Astrocyte of the cerebellum (primary cell): Measurements from ENCODE around the gene PDE4D.

Experiments
- DNase-seq: peaks from one replicate; pipeline ENCODE4 v3.0.0-alpha.2; 2011; ENCODE audit warnings: low read depth
- H3K4me3 ChIP-seq: 2 replicates; pipeline ENCODE4 v1.5.1; 2011; ENCODE audit warnings: mild to moderate bottlenecking, low read depth, low read length, moderate library complexity
- CTCF ChIP-seq: IDR thresholded peaks from 2 replicates; pipeline ENCODE4 v1.5.1; 2012; ENCODE audit warnings: low read length, low read depth, moderate library complexity, mild to moderate bottlenecking; ENCODE audit errors: missing control alignments
- in situ Hi-C: cut with HindIII; loops from 2 replicates; pipeline ENCODE4 v1.10.0; 2017; ENCODE audit warnings: low sequenced_read_pairs

PDE4D gene

DNA sequence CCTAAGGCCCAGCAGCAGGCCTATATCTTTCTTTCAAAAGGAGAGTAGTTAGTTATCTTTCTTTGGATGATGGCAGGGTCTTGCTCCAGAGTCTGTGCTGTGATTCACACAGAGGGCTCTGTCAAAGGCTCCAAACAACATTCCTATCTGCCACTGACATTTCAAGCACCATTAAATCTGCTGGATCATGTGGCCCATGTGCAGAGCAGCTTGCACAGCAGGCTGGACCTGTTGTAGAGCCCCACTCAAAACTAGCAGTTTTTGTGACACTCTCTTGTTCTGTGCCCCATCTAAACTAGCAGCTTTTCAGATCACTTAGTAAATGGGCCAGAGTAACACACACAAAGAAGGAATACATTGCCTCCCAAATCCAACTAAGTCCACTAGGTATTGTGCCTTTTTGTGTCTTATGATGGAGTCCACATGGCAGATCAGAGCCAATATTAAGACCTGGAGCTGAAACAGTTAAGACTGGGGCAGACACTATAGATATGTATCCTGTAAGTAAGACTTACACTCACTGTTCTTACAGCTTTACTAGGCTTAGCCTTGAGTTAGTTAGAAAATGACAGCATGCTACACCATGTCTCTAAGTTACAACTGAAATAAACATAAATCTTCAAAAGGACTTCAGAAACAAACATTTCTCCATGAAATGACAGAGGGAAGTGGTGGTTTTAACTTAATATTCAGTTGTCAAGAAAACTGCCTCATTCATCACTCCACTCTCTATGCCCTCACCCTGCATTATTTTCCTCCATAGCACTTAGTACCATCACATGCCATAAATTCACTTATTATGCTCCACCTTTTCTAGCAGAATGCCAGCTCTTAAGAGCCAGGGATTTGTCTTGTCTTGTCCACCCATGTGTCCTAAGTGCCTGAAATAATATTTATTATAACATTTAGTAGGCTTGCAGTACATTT is 909.7 kb downstream of the PDE4D start:
- in situ Hi-C loops, result no loop called here
- TF ChIP-seq CTCF, result no peak
- DNase-seq, result no peak
- no peak overlapping the region for H3K4me3 ChIP-seq

GRCh38 chr5:58980890-58981289 is 912.6 kb downstream of the PDE4D start:
- in situ Hi-C loops, result no loop called here
- no peak for DNase-seq
- no peak for TF ChIP-seq CTCF
- no peak overlapping the region for H3K4me3 ChIP-seq

GRCh38 chr5:58979090-58979489 is 914.4 kb downstream of the PDE4D start:
- H3K4me3 ChIP-seq, result no peak overlapping the region
- no peak for DNase-seq
- TF ChIP-seq CTCF, result no peak
- in situ Hi-C loops, result no loop called here

DNA sequence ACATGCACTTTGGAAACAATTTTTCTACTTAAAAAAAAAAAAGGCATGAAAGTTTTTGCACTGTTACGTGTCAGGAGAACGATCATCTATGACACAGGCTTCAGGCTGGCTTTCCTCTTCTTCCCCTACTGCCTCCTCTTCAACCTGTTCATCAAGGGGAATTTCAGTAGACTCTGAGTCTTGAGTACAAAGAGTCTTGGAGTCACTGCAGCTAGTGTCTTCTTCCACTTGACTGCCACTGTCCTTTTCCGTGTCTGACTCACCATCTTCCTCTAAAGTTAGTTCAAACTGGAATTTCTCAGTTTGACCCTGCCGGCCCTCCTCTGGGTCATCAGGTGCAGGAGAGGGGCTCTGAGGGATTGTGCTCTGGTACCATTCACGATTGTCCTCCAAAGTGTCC is 918.9 kb downstream of the PDE4D start:
- no peak overlapping the region for H3K4me3 ChIP-seq
- DNase-seq, result no peak
- in situ Hi-C loops, result no loop called here
- TF ChIP-seq CTCF, result no peak

GRCh38 chr5:58974083-58974482 is 919.4 kb downstream of the PDE4D start:
- no peak overlapping the region for H3K4me3 ChIP-seq
- in situ Hi-C loops, result no loop called here
- no peak for DNase-seq

DNA sequence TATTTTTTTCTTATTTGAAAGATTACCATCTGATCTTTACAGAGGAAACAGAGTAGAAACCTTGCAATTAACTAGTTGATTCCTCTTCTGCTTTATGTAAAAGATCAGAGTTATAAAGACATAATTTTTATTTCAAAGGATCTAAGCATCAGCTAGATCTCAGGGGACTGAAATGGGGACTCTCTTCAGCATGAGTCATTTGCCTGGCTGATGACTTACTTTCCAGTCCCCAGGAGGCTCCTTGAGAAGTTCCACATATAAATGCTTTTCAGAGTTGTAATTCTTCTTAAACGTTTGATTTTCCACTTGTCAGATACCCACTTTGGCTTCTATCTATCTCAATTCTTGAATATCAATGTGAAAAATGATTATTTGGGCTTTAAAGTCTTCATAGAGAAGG is 921.2 kb downstream of the PDE4D start:
- TF ChIP-seq CTCF, result no peak
- DNase-seq, result no peak
- in situ Hi-C loops, result no loop called here

More at GRCh38 chr5:58974083-58974482, 919.4 kb downstream of the PDE4D start:
- TF ChIP-seq CTCF, result no peak

More for the DNA sequence above, 921.2 kb downstream of the PDE4D start:
- H3K4me3 ChIP-seq, result no peak overlapping the region
